ES-I3 (cell line): ENCODE data around the gene EFCAB5.

Source experiments
- H3K36me3 ChIP-seq: 2 replicates; pipeline ENCODE4 v1.6.1; 2013; ENCODE audit warnings: mild to moderate bottlenecking, low read length, control low read depth, moderate library complexity; ENCODE audit not compliant: insufficient read depth
- H3K4me1 ChIP-seq: 2 replicates; pipeline ENCODE4 v1.6.1; 2013; ENCODE audit warnings: mild to moderate bottlenecking, control low read depth, low read length; ENCODE audit not compliant: insufficient read depth
- H3K9ac ChIP-seq: 2 replicates; pipeline ENCODE4 v1.6.1; 2013; ENCODE audit warnings: low read depth, mild to moderate bottlenecking, low read length, moderate library complexity
- H3K9me3 ChIP-seq: 2 replicates; pipeline ENCODE4 v1.6.1; 2013; ENCODE audit warnings: mild to moderate bottlenecking, low read length, moderate library complexity; ENCODE audit not compliant: control insufficient read depth, insufficient read depth

Gene EFCAB5

GRCh38 chr17:29958947-29959657 is 17.7 kb downstream of the EFCAB5 start:
- Histone ChIP-seq H3K9ac (no peak overlapping the region), H3K36me3 (no peaks in the 10 kb centered on the region), H3K4me1 (peaks cover 7% of the 10 kb centered on the region; the same call in 1 of the 2 replicates), H3K9me3 (peaks cover 6% of the 10 kb centered on the region)

- no peaks in the 10 kb centered on the region; the same call in 1 of the 2 replicates for H3K9me3 ChIP-seq
- no peaks in the 10 kb centered on the region for H3K36me3 ChIP-seq
- peaks cover 7% of the 10 kb centered on the region; the same call in 1 of the 2 replicates for H3K4me1 ChIP-seq
- no peak overlapping the region for H3K9ac ChIP-seq
Measured at GRCh38 chr17:29959658-29960337, 18.4 kb downstream of the EFCAB5 start.

- Histone ChIP-seq H3K4me1 (peaks cover 7% of the 10 kb centered on the region; the same call in 1 of the 2 replicates), H3K9ac (no peak overlapping the region), H3K36me3 (no peaks in the 10 kb centered on the region), H3K9me3 (no peaks in the 10 kb centered on the region; the same call in 1 of the 2 replicates)
Measured at GRCh38 chr17:29962656-29963055, 21.2 kb downstream of the EFCAB5 start.

- Histone ChIP-seq H3K9me3 (no peaks in the 10 kb centered on the region; the same call in 1 of the 2 replicates), H3K4me1 (no peaks in the 10 kb centered on the region), H3K9ac (no peak overlapping the region), H3K36me3 (no peaks in the 10 kb centered on the region)
Measured at GRCh38 chr17:29968271-29968670, 26.8 kb downstream of the EFCAB5 start.

GRCh38 chr17:29972277-29972676 is 30.8 kb downstream of the EFCAB5 start:
- Histone ChIP-seq H3K9me3 (no peaks in the 10 kb centered on the region), H3K9ac (no peak overlapping the region), H3K36me3 (no peaks in the 10 kb centered on the region), H3K4me1 (no peaks in the 10 kb centered on the region)

- no peak overlapping the region for H3K9ac ChIP-seq
- no peaks in the 10 kb centered on the region for H3K4me1 ChIP-seq
- H3K9me3 ChIP-seq = no peaks in the 10 kb centered on the region
- no peaks in the 10 kb centered on the region for H3K36me3 ChIP-seq
Measured at GRCh38 chr17:29973005-29973404, 31.6 kb downstream of the EFCAB5 start.

GRCh38 chr17:29977836-29978235 is 36.4 kb downstream of the EFCAB5 start:
- Histone ChIP-seq H3K9me3 (no peaks in the 10 kb centered on the region), H3K9ac (no peak overlapping the region), H3K4me1 (no peaks in the 10 kb centered on the region), H3K36me3 (no peaks in the 10 kb centered on the region)

- H3K4me1 ChIP-seq = no peaks in the 10 kb centered on the region
- H3K36me3 ChIP-seq = no peaks in the 10 kb centered on the region
- no peak overlapping the region for H3K9ac ChIP-seq
- peaks cover 7% of the 10 kb centered on the region; the same call in 1 of the 2 replicates for H3K9me3 ChIP-seq
Measured at GRCh38 chr17:29980261-29980660, 38.8 kb downstream of the EFCAB5 start.

- Histone ChIP-seq H3K4me1 (no peaks in the 10 kb centered on the region), H3K36me3 (no peaks in the 10 kb centered on the region), H3K9me3 (peaks cover 17% of the 10 kb centered on the region; the same call in 1 of the 2 replicates), H3K9ac (no peak overlapping the region)
Measured at GRCh38 chr17:29982991-29983653, 41.7 kb downstream of the EFCAB5 start.

GRCh38 chr17:29996458-29996857 is 55.0 kb downstream of the EFCAB5 start:
- Histone ChIP-seq H3K9ac (no peak overlapping the region), H3K9me3 (no peaks in the 10 kb centered on the region), H3K4me1 (no peaks in the 10 kb centered on the region), H3K36me3 (no peaks in the 10 kb centered on the region)

GRCh38 chr17:30000001-30000754 is 58.7 kb downstream of the EFCAB5 start:
- H3K9me3 ChIP-seq = no peaks in the 10 kb centered on the region; the same call in 1 of the 2 replicates
- H3K36me3 ChIP-seq = no peaks in the 10 kb centered on the region
- H3K9ac ChIP-seq = no peak overlapping the region
- H3K4me1 ChIP-seq = no peaks in the 10 kb centered on the region

GRCh38 chr17:30000755-30001257 is 59.4 kb downstream of the EFCAB5 start:
- Histone ChIP-seq H3K4me1 (peaks cover 4% of the 10 kb centered on the region), H3K9me3 (no peaks in the 10 kb centered on the region; the same call in 1 of the 2 replicates), H3K9ac (no peak overlapping the region), H3K36me3 (no peaks in the 10 kb centered on the region)

- H3K36me3 ChIP-seq = no peaks in the 10 kb centered on the region
- H3K9ac ChIP-seq = no peak overlapping the region
- H3K9me3 ChIP-seq = no peaks in the 10 kb centered on the region; the same call in 1 of the 2 replicates
- H3K4me1 ChIP-seq = peaks cover 6% of the 10 kb centered on the region
Measured at GRCh38 chr17:30002088-30002487, 60.7 kb downstream of the EFCAB5 start.
